OCI-LY7 (cell line): ENCODE results near the gene WNT4. TPM values are rescaled to one million over a fixed set of nuclear protein-coding genes. Genes with fewer than 3 reads are reported as not detected.

Source experiments
- BruUV-seq: library from RNA; stranded (reverse); fragments of 400-500 nt; replicated peaks from 2 replicates; lab custom pipeline; 2021; lab: Mats Ljungman, UMichigan
- CTCF ChIA-PET: fragments of 300-600 bp; sonication (Branson Sonifier 250); formaldehyde crosslinking; loops from one replicate; lab custom pipeline; 2022; ENCODE audit warnings: antibody characterized with exemption; ENCODE audit not compliant: unreplicated experiment; lab: Charles Lee
- POLR2A ChIA-PET: fragments of 300-600 bp; sonication (Branson Sonifier 250); formaldehyde crosslinking; loops from one replicate; lab custom pipeline; 2022; ENCODE audit warnings: antibody characterized with exemption; lab: Charles Lee
- DNase-seq: peaks from one replicate; pipeline ENCODE4 v3.0.0-alpha.2; 2015; ENCODE audit warnings: low spot score
- H2AFZ ChIP-seq: fragments of 200-600 bp; sonication (generic), shearing (Covaris generic); 2 replicates; pipeline ENCODE4 v1.6.1; 2014; ENCODE audit warnings: mild to moderate bottlenecking, antibody characterized with exemption, low read length, moderate library complexity
- H3K27ac ChIP-seq: fragments of 200-600 bp; sonication (generic); 2 replicates; pipeline ENCODE4 v1.5.1; 2014; ENCODE audit warnings: mixed run types, low read depth, mild to moderate bottlenecking, moderate library complexity, low read length, inconsistent platforms; ENCODE audit not compliant: poor library complexity, severe bottlenecking
- H3K36me3 ChIP-seq: fragments of 200-600 bp; sonication (generic); 2 replicates; pipeline ENCODE4 v1.6.1; 2014; ENCODE audit warnings: mild to moderate bottlenecking, antibody characterized with exemption, low read length, moderate library complexity, mixed read lengths; ENCODE audit not compliant: insufficient read depth
- H3K4me1 ChIP-seq: fragments of 200-600 bp; sonication (generic); 2 replicates; pipeline ENCODE4 v1.5.1; 2014; ENCODE audit warnings: mild to moderate bottlenecking, low read length; ENCODE audit not compliant: insufficient read depth, poor library complexity, severe bottlenecking
- H3K4me2 ChIP-seq: fragments of 200-600 bp; sonication (generic); 2 replicates; pipeline ENCODE4 v1.6.1; 2014; ENCODE audit warnings: mild to moderate bottlenecking, low read length
- H3K4me3 ChIP-seq: fragments of 200-600 bp; sonication (generic); 2 replicates; pipeline ENCODE4 v1.5.1; 2014; ENCODE audit warnings: mild to moderate bottlenecking, low read depth, low read length; ENCODE audit not compliant: poor library complexity, severe bottlenecking
- H3K79me2 ChIP-seq: fragments of 200-600 bp; sonication (generic); 2 replicates; pipeline ENCODE4 v1.6.1; 2016; ENCODE audit warnings: low read depth, mild to moderate bottlenecking, low read length, moderate library complexity, mixed read lengths; ENCODE audit not compliant: insufficient read depth
- H3K9me2 ChIP-seq: fragments of 200-600 bp; sonication (generic); 2 replicates; pipeline ENCODE4 v1.6.1; 2016; ENCODE audit warnings: mild to moderate bottlenecking, low read length, mixed read lengths; ENCODE audit not compliant: insufficient read depth
- H3K9me3 ChIP-seq: fragments of 200-600 bp; sonication (generic); 2 replicates; pipeline ENCODE4 v1.6.1; 2014; ENCODE audit warnings: mild to moderate bottlenecking, mixed run types, low read length, mixed read lengths
- H4K20me1 ChIP-seq: fragments of 200-600 bp; sonication (generic); 2 replicates; pipeline ENCODE4 v1.6.1; 2014; ENCODE audit warnings: mild to moderate bottlenecking, antibody characterized with exemption, low read length, moderate library complexity, mixed read lengths; ENCODE audit not compliant: insufficient read depth
- CTCF ChIP-seq: fragments of 200-600 bp; sonication (generic); conservative IDR thresholded peaks from 2 replicates; pipeline ENCODE4 v1.5.1; 2014; ENCODE audit warnings: mild to moderate bottlenecking, antibody characterized with exemption, low read length, moderate library complexity, mixed read lengths
- EZH2phosphoT487 ChIP-seq: fragments of 200-600 bp; sonication (generic); IDR thresholded peaks from 2 replicates; pipeline ENCODE4 v1.6.1; 2018; ENCODE audit warnings: low read depth, borderline replicate concordance, mild to moderate bottlenecking, mixed run types, antibody characterized with exemption, low read length, moderate library complexity, mixed read lengths
- intact Hi-C: fragments of 100-400 bp; cut with micrococcal nuclease; formaldehyde crosslinking; loops from one replicate; pipeline ENCODE4 v1.10.0; 2022; ENCODE audit not compliant: unreplicated experiment
- total RNA-seq, 2 experiments: library from RNA; depleted of rRNA in 1 of 2; stranded (reverse); fragments of >200 nt in 1 of 2; shearing (Covaris generic) in 1 of 2; gene quantifications; 2 replicates each; pipeline ENCODE4 v1.2.3, GENCODE V29; 2014 to 2022

WNT4 gene
- total RNA-seq, 2 experiments from 2014 or later: not detected

GRCh38 chr1:22128392-22128791 is 14.5 kb downstream of the WNT4 start:
- ChIA-PET CTCF (no interaction called here), POLR2A (no interaction called here)
- no peaks in the 10 kb centered on the region for H3K79me2 ChIP-seq
- H3K9me2 ChIP-seq: no peaks in the 10 kb centered on the region
- H3K27ac ChIP-seq: no peak overlapping the region
- no peaks in the 10 kb centered on the region for H4K20me1 ChIP-seq
- H3K9me3 ChIP-seq: no peaks in the 10 kb centered on the region
- DNase-seq: no peak
- no peak overlapping the region for H3K4me3 ChIP-seq
- no peak overlapping the region for H2AFZ ChIP-seq
- H3K36me3 ChIP-seq: no peaks in the 10 kb centered on the region
- TF ChIP-seq CTCF (no peak), EZH2phosphoT487 (no peak)
- no peak overlapping the region for H3K4me2 ChIP-seq
- intact Hi-C loops: no loop called here
- BruUV-seq: no TSS peak
- H3K4me1 ChIP-seq: no peaks in the 10 kb centered on the region

GRCh38 chr1:22127731-22128130 is 15.2 kb downstream of the WNT4 start:
- Histone ChIP-seq H4K20me1 (no peaks in the 10 kb centered on the region), H3K4me1 (no peaks in the 10 kb centered on the region), H3K4me3 (no peak overlapping the region), H3K9me2 (no peaks in the 10 kb centered on the region), H3K27ac (no peak overlapping the region), H3K36me3 (no peaks in the 10 kb centered on the region), H2AFZ (no peak overlapping the region), H3K4me2 (no peak overlapping the region), H3K9me3 (no peaks in the 10 kb centered on the region), H3K79me2 (no peaks in the 10 kb centered on the region)
- CTCF ChIA-PET: no interaction called here
- no peak for DNase-seq
- no TSS peak for BruUV-seq
- POLR2A ChIA-PET: no interaction called here
- intact Hi-C loops: no loop called here
- TF ChIP-seq EZH2phosphoT487 (no peak), CTCF (no peak)

- intact Hi-C loops: no loop called here
- Histone ChIP-seq H2AFZ (no peak overlapping the region), H3K4me1 (no peaks in the 10 kb centered on the region), H3K79me2 (no peaks in the 10 kb centered on the region), H3K4me2 (no peak overlapping the region), H3K9me3 (no peaks in the 10 kb centered on the region), H3K4me3 (no peak overlapping the region), H4K20me1 (no peaks in the 10 kb centered on the region), H3K36me3 (no peaks in the 10 kb centered on the region), H3K27ac (no peak overlapping the region), H3K9me2 (no peaks in the 10 kb centered on the region)
- ChIA-PET POLR2A (no interaction called here), CTCF (no interaction called here)
- no peak for DNase-seq
- BruUV-seq: no TSS peak
- TF ChIP-seq EZH2phosphoT487: no peak
- no peak for TF ChIP-seq CTCF
These were observed 15.6 kb downstream of the WNT4 start for GRCh38 chr1:22127248-22127647.
